EL (cell line): ENCODE results near the gene CBX7.

ENCODE experiments used
- DNase-seq: peaks from one replicate; pipeline ENCODE4 v3.0.0-alpha.2; 2016

The CBX7 gene

DNA sequence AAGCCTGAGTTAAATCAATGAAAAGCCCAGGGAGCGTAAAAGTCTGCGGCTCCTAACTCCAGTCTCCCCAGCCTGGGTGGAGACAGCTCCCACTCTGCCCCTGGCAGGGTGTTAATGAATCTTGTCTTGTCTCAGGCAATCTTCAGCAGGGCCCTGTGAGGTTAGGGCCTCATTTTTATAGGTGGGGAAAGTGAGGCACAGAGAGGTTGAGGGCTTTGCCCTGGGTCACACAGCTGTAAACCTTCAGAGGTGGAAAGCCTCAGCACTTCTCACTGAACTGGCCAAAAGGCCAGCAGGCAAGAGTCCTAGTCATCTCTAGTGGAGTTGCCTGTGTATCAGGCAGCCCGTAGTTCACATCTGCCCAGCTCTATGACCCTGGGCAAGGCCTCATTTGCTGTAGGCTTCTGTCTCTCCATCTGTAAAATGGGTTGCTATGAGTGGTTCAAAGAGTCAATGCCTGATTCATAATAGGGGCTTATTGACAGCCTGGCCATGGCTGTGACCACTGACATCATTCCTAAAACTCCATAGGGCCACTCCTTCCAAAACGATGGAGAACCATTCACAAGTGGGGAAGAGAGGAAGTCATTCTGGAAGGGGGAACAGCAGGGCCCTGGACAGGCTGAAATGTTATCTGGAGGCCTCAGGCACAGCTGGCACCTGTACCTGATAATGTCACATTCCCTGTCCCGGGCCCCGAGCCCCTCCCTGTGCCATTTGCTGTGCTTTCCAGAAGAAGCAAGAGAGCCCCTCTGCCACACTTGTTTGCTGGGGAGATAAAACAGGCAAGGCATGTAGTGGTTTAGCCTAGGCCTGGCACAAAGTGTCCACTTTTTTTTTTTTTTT lies 6.0 kb downstream of the CBX7 start:
- DNase-seq: no peak

DNA sequence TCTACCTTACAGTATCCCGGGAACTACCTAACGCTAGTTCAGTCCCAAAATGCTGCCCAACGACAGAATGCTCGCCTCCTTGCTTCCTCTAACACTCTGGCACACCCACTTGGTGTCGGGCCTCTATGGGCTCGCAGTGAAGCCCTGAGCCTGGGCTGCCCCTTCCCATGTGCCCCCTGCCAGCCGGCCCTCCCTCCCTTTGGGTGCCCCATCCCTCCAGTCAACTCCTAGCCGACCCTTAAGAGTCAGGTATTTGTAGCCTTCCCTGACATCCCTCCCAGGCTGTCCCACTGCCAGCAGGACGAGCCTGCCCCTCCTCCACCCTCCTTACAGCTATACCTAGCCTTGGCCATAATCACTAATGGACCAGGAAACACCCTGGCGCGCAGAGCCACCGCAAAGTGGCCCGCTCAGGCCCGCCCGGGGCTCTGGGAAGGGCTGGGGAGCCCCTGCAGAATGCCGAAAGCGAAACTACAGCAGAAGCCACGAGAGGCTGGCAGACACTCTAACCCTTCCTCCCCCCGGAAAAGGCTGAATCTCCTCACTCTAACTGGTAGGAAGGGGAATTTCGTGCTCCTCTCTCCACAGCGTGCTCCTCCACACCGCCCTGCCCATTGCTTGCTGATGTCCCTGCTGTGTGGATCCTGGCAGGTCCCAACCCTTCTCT lies 8.2 kb downstream of the CBX7 start:
- peak; percentile 59 for DNase-seq

DNA sequence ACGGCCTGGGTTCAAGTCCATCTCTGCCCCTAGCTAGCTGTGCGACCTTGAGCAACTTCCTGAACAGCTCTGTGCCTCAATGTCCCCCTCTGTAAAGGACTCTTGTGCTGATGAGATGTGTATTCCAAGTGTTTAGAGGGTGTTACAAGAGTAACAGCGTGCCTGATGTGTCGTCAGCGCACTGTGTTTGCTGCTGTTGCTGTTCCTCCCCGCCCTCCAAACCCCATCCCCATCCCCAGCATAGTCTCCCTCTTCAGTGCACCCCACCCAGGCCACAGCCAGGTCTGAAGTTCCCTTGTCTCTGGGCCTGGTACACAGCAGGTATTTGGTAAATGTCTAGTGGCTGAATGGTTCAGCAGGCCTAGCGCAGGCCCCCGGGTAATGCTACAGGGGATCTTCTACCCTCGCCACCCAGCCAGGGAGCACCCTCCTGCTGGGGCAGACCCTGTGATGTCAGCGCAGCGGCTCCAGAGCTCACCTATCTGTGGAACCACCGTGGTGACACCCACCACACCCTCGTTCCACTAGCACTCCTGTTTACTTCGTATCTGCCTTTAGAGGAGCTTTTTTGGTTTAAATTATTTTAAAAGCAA lies 10.3 kb downstream of the CBX7 start:
- no peak for DNase-seq

DNA sequence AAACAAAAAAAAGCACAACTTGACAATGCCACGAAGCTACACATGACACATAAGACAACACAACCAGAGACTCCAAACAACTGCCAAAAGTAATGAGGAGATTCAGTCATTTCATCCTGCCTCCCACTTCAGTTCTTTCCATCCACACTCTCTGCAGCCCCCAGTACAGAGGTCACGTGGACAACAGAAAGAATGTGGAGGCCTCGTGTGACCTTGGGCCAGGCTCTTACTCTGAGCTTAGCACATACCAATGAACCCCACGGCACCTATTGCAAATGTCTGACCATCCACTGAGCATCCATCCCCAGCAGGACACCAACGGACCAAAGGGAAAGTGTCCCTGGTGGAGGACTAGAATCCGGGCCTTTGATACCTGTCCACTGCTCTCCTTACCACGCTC lies 12.5 kb downstream of the CBX7 start:
- no peak for DNase-seq

DNA sequence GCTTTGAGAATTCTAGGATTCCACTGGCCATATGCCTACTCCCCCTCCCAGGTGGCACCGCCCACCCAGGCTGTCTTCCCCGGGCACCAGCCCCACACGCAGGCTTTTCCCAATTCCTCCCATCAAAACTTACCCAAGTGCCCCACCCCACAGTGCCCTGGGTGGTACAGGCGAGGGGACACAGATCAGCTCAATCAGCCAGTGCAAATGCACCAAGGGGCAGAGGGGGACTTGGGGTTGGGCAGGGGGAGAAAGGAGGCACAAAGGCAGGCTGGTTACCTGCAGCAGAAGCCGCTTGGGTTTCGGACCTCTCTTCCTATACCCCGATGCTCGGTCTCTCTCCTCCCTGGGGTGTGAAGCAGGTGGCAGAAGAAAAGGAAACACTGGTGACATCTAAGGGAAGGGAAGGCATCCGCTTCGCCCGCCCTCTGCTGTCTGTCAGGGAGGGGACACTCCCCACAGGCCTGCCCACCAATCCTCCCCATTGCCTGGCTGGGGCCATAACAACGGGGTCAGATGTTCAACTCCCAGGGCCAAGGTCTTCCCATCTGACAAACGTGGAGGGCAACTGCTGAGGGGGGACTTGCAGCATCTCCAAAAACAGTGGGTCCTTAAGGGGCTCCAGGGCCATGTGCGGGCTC lies 14.0 kb downstream of the CBX7 start:
- no peak for DNase-seq

DNA sequence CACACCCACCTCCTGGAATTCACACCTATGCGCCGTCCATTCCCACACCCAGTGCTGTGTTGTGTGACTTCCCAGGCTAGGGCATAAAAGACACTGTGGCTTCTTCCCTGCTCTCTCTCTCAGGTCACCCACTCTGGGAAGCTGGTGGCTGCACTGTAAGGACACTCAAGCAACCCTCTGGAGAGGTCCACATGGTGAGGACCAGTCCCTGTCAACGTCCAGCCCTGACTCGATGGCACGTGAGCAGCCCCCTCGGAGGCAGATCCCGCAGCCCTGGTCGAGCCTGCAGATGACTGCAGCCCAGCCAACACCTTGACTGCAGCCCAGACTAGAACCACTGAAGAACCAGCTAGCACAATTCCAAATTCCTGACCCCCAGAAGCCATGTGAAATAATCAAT lies 16.2 kb downstream of the CBX7 start:
- no peak for DNase-seq

DNA sequence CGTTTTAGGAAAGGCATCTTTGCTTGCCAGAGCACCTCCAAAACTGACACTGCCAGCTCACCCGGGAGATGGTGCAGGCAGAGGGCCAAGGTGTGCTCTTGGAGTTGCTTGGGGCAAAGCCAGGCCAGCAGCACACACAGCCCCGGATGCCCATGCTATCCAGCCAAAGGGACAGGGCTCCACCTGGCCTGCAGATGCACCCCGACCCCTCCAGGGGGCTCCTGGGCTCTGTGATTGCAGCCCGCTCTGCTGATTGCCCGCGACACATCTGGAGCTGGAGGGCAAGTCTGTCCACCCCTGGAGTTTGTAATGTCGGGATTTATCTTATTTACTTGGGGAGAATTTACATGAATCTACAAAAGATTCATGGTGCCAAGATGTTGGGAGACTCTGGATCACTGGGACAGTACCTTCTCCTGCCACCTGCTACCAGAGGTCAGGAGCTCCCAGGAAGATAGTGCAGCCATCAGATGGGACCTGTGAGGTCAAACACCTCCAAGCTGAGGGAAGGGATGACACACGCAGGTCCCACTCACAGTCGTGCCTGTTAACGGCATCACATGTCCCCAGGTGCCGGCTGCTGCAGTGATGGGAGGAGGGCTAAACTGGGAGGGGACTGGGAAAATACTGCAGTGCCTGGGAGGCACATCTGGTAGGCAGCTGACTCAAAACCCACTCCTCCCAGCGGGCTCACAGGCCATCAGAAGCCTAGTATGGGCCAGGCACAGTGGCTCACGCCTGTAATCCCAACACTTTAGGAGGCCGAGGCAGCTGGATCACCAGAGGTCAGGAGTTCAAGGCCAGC lies 17.2 kb downstream of the CBX7 start:
- DNase-seq: peak; percentile 48

DNA sequence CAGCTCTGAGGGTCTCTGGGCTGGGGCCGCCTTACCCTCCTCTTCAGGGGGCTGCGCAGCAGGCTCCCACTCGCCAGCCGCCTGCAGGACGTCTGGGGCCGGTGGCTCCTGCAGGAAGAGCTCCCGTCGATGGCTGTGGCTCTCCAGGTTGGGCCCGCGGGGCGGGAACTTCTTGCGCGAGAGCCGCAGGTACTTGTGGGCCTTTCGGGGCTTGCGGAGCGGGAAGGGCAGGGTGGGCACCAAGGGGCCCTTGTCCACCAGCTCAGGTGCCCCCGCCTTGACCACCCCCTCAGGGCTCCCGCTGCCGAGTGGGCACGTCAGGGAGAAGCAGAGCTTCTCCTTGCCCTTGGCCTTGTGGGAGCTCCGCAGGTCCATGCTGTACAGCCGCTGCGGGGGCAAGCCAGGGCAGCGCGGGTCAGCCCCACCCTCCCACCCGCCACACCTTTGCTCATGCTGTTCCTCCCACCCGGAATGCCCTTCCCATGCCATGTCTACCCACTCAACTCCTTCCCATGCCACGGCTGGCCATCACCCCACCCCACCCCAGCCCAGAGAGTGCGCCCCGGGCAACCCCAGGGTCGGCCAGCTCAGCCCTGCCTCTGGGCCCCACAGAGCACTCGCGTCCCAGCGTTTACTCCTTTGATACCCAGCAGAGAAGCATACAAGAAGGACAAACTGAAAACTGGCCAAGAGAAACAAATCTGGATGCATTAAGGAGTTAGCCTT lies 18.0 kb downstream of the CBX7 start:
- DNase-seq: no peak

DNA sequence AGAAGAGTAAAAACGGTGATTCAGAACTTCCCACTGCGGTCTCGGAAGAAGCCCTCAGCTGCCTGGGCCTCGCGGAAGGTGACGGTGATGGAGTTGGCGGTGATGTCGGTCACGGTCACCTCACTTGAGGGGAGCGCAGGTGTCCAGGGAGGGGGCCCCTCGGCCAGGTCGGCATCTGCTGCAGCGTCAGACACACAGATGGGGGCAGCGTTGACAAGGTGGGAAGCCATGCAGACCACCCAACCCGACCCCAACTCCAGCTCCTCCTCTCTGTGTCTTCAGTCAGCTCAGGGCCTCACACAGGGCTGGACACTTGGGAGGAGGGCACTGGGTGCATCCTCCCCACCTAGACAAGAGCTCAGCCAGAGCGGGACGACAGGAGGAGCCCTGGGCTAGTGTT lies 18.6 kb downstream of the CBX7 start:
- DNase-seq: no peak

DNA sequence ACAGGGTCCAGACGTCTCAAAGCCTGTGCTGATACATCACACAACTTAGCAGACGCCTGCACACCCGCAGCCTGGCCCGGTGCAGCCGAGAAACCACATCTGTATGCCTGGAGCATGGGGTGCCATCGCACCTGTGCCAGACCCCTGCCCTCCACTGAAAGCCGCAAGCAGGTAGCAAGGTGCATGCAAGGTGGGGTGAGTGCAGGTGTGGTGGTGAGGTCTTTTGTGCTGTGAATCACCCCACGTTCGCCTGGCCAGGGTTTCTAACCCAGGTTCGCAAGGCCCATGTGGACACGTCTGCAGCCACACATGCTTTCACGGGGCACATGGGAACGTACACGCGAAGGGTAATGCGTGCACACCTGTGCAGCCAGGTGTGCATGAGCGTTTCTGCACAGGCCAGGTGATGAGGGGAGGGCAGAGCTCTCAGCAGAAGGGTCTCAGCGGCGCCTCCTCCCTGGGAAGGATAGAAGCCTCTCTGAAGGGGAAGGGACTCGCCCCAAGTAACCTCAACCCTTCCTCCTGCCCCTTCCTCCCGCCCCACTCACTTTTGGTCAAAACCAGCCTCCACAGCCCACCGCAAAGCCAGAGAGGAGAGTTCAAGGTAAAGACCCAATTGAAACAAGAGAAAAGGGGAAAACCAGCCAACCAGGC lies 19.5 kb downstream of the CBX7 start:
- no peak for DNase-seq

DNA sequence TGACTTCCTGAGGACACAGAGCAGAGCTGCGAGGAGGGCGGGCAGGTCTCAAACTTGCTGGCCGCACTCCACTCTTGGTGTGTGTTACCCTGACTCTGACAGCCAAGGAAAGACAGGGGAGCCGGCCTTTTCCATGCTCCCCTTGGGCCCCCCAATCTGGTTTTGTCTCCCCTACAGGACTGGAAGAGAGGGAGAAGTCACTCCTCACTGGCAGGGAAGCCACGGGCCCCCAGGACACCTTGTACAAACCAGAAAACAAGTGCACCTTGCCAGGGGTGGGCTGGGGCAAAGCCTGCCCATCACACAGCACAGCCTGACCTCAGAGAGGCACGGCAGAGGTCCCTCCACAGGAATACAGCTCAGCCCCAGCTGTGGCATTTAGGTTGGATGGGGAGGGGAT lies 20.2 kb downstream of the CBX7 start:
- DNase-seq: no peak

DNA sequence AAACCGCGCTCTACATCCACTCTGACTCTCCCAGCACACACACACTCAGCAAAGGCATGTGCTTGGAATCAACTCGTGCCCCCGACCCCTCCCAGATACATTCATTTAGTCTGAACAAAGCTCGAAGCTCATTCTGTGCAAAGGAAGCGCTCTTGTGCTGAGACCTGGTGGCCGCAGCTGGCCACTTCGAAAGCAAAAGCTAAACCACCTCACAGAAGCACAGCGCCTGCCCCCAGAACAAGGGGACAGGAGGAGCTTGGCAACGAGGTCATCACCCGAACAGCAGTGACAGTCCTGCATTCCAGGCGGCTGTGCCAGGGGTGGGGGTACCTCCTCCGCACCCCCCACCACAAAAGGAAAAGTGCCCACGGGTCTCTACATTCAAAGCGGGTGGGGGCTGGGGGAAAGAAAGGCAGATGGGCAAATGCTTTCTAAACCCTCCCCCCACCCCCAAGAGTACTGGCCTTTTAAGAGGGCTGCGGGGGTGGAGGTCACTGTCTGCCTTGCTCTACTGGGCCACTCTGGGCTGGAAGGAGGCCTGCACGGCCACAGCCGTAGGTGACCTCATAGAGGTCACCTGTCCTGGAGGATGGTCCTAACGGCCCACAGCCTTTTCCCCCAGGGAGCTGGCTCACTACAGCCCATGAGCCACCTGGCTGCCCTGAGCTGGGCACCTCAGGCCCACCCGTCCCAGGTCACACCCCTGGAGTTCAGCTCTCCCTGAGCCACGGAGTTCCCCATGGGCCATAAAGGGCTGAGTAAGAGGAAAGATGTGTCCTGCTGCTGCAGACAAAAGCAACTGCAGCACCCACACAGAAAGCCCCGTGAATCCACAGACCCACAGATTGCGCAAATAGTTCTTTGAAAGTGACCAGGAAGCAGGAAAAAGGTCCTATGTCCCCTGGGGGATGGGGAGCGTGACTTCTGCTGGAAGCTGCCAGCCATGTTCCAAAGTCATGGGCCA lies 21.3 kb downstream of the CBX7 start:
- DNase-seq: peak; percentile 14

DNA sequence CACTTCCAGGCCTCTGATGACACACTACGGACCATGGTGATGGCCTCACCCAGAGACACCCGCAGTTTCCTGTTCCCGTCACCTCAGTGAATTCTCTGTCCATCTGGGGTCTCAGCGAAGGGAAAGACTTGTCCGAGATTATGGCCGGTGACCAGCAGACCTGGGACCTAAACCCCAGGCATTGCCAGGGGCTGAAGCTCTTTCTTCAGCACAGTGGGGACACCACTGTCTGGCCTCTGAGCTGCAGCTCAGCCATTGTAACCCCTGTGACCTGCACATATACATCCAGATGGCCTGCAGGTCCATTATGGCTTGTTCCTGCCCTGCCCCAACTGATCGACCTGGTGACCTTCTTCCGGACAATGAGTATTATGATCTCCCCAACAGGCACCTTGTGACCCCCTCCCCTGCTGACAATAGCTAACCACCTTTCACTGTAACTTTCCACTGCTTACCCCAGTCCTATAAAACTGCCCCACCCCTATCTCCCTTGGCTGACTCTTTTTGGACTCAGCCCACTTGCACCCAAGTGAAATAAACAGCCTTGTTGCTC lies 22.3 kb downstream of the CBX7 start:
- no peak for DNase-seq

DNA sequence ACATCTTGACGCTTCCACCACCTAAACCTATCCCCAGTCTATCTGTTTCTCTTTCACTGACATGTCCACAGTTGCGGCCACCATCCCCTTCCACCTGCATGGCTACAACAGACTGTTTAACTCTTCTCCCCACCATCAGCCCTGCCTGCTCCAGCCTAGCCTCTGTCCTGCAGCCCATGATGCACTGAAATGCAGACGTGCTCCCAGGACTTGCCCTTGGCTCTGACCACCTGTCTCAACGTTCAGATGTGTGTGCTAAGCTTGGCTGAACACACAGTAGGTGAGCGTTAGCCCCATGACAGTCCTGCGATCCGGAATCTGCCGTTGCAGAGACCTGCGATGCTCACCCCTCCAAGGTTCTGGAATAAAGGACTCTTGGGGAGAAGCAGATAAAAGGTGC lies 22.7 kb downstream of the CBX7 start:
- DNase-seq: no peak

DNA sequence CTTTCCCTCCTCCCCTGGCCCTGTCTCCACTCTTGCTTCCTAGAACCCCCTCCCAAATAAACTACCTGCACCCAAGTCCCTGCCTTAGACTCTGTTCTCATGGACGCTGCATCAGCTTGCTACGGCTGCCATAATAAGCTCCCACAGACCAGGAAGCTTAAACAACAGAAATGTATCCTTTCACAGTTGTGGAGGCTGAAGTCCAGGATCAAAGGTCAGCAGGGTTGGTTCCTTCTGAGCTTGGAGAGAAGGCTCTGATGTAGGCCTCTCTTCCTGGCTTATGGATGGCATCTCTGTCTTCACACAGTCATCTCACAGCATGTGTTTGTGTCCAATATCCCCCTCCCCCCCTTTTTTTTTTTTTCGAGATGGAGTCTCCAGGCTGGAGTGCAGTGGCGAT lies 23.4 kb downstream of the CBX7 start:
- DNase-seq: no peak

DNA sequence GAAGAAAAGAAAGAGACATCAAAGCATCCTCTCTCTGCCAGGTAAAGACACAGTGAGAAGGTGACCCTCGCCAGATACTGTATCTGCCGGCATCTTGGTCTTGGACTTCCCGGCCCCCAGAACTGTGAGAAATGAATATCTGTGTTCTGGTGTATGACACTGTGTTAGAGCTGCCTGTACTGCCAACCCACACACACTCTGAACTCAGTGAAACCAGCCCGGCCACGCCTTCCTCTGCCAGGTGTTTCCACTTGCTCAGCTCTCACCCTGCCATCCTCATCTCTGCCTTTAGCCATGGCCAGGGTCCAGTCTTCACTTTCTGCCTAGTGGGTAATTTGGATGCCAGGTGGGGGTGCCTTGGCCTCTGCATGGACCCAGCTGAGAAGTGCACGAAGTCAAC lies 24.0 kb downstream of the CBX7 start:
- no peak for DNase-seq

DNA sequence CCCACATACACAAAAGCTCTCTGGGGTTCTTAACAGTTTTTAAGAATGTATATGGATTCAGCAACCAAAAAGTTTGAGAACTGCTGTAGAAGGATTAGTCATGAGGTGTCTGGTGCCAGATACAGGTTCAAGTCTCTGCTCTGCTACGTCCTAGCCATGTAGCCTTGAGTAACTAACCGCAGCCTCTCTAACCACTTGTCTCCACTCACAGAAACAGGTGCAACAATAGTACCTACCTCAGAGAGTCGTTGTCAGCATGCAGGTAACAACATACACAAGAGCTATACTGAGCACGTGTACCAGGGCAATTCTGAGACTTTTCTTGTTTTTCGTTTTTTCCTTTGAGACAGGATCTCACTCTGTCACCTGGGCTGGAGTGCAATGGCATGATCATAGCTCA lies 26.9 kb downstream of the CBX7 start:
- DNase-seq: no peak

DNA sequence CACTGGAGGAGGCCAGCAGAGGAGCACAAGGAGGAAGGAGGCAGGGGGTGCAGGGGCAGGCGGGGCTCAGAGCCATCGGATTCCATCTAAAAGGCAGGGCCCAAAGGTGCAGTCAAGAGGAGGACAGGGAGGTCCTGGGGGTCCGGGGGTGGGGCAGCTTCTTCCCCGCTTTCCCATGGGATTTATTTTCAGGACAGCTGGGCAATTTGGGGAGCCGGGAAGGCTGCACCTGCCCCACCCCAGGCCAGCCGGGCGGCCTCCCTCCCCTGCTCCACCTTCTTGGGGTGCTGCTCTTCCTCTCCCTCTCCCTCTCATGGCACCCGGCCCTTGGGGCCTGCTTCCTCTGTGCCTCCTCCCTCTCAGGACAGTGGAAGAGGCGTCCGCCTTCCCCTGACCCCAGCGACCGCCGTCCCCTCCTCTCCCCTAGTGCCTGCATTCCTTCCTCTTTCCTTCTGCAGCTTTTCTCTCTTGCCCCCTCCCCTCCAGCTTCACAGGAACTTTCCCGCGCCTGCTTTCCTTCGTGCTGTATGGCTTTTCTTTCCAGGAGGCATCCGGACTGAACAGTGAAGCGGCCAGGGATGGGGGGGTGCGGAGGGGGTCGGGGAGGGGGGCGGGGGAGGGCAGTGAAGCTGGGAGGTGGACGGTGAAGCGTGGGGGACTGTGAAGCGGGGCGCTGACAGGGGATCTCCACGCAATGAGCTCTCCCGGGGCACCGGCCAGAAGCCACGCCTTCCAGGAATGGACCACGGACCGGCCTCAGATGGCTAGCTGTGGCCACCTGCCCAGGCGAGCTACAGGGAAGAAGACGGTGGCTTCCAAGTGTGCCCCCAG lies 28.5 kb downstream of the CBX7 start:
- no peak for DNase-seq
